Effector memory CD4-positive, alpha-beta T cell (primary cell): Measurements from ENCODE around the gene MCF2L.

Source experiments
- DNase-seq, 3 donors: peaks; one replicate each; pipeline ENCODE4 v3.0.0-alpha.2; 2020
- H3K27ac ChIP-seq: 2 replicates; pipeline ENCODE4 v1.7.0; 2013; ENCODE audit warnings: mild to moderate bottlenecking, low read length, moderate library complexity; ENCODE audit not compliant: insufficient read depth, poor library complexity, severe bottlenecking
- H3K27me3 ChIP-seq: replicated peaks from 2 replicates; pipeline ENCODE4 v1.7.0; 2013; ENCODE audit warnings: mild to moderate bottlenecking, low read length; ENCODE audit not compliant: insufficient read depth, control insufficient read depth, poor library complexity, severe bottlenecking
- H3K36me3 ChIP-seq: 2 replicates; pipeline ENCODE4 v1.7.0; 2013; ENCODE audit warnings: mild to moderate bottlenecking, low read length, moderate library complexity; ENCODE audit not compliant: control insufficient read depth, insufficient read depth
- H3K4me1 ChIP-seq: 2 replicates; pipeline ENCODE4 v1.7.0; 2013; ENCODE audit warnings: low read length, mild to moderate bottlenecking; ENCODE audit not compliant: control insufficient read depth, insufficient read depth, poor library complexity, severe bottlenecking
- H3K4me3 ChIP-seq: 2 replicates; pipeline ENCODE4 v1.7.0; 2013; ENCODE audit warnings: low read length, low read depth, mild to moderate bottlenecking; ENCODE audit not compliant: insufficient read depth, poor library complexity, severe bottlenecking
- H3K9me3 ChIP-seq: 2 replicates; pipeline ENCODE4 v1.7.0; 2013; ENCODE audit warnings: mild to moderate bottlenecking, low read length, moderate library complexity; ENCODE audit not compliant: control insufficient read depth

The MCF2L gene

DNA sequence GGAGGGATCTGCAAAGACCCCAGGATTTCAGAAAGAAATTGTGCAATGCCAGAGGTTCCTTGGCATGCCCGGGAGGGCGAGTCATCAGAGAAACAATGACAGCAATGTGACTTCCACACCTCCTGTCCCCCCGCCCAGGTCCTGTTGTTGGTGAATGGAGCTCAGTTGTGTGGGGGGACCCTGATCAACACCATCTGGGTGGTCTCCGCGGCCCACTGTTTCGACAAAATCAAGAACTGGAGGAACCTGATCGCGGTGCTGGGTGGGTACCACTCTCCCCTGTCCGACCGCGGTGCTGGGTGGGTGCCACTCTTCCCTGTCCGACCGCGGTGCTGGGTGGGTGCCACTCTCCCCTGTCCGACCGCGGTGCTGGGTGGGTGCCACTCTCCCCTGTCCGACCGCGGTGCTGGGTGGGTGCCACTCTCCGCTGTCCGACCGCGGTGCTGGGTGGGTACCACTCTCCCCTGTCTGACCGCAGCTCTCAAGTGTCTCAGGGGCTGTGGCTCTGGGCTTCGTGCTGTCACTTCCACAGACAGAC, 148.4 kb downstream of the MCF2L start:
- no peaks in the 10 kb centered on the region for H3K27me3 ChIP-seq
- no peaks in the 10 kb centered on the region for H3K9me3 ChIP-seq
- no peak for DNase-seq
- no peak overlapping the region for H3K27ac ChIP-seq
- H3K4me3 ChIP-seq = no peak overlapping the region
- no peaks in the 10 kb centered on the region for H3K36me3 ChIP-seq
- no peaks in the 10 kb centered on the region for H3K4me1 ChIP-seq

- Histone ChIP-seq H3K36me3 (no peaks in the 10 kb centered on the region), H3K4me1 (no peaks in the 10 kb centered on the region), H3K4me3 (no peak overlapping the region), H3K9me3 (no peaks in the 10 kb centered on the region), H3K27ac (no peak overlapping the region), H3K27me3 (no peaks in the 10 kb centered on the region)
- no peak for DNase-seq
These were observed 148.9 kb downstream of the MCF2L start for GRCh38 chr13:113117911-113118260.

- Histone ChIP-seq H3K4me3 (no peak overlapping the region), H3K27me3 (no peaks in the 10 kb centered on the region), H3K4me1 (no peaks in the 10 kb centered on the region), H3K36me3 (no peaks in the 10 kb centered on the region), H3K27ac (no peak overlapping the region), H3K9me3 (no peaks in the 10 kb centered on the region)
- DNase-seq = no peak
These were observed 149.4 kb downstream of the MCF2L start for GRCh38 chr13:113118261-113119021.

GRCh38 chr13:113119166-113119821, 150.3 kb downstream of the MCF2L start:
- Histone ChIP-seq H3K4me1 (no peaks in the 10 kb centered on the region), H3K36me3 (no peaks in the 10 kb centered on the region), H3K27me3 (no peaks in the 10 kb centered on the region), H3K9me3 (no peaks in the 10 kb centered on the region), H3K4me3 (no peak overlapping the region), H3K27ac (no peak overlapping the region)
- DNase-seq = no peak

DNA sequence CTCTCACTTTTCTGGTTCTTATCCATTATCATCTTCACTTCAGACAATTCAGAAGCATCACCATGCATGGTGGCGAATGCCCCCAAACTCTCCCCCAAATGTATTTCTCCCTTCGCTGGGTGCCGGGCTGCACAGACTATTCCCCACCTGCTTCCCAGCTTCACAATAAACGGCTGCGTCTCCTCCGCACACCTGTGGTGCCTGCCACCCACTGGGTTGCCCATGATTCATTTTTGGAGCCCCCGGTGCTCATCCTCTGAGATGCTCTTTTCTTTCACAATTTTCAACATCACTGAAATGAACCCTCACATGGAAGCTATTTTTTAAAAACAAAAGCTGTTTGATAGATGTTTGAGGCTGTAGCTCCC, 150.8 kb downstream of the MCF2L start:
- Histone ChIP-seq H3K27ac (no peak overlapping the region), H3K9me3 (no peaks in the 10 kb centered on the region), H3K27me3 (no peaks in the 10 kb centered on the region), H3K36me3 (no peaks in the 10 kb centered on the region), H3K4me3 (no peak overlapping the region), H3K4me1 (no peaks in the 10 kb centered on the region)
- DNase-seq = no peak

- Histone ChIP-seq H3K27me3 (no peaks in the 10 kb centered on the region), H3K4me3 (no peak overlapping the region), H3K36me3 (no peaks in the 10 kb centered on the region)
These were observed 151.5 kb downstream of the MCF2L start for GRCh38 chr13:113120300-113121182.

GRCh38 chr13:113121183-113121927, 152.3 kb downstream of the MCF2L start:
- H3K4me1 ChIP-seq = no peaks in the 10 kb centered on the region
- H3K27ac ChIP-seq = no peak overlapping the region
- no peaks in the 10 kb centered on the region for H3K36me3 ChIP-seq
- H3K9me3 ChIP-seq = no peaks in the 10 kb centered on the region
- no peak overlapping the region for H3K4me3 ChIP-seq
- no peaks in the 10 kb centered on the region for H3K27me3 ChIP-seq
- no peak for DNase-seq

More at GRCh38 chr13:113120300-113121182, 151.5 kb downstream of the MCF2L start:
- no peak for DNase-seq
- H3K27ac ChIP-seq = no peak overlapping the region
- no peaks in the 10 kb centered on the region for H3K9me3 ChIP-seq
- no peaks in the 10 kb centered on the region for H3K4me1 ChIP-seq

- H3K27me3 ChIP-seq = no peaks in the 10 kb centered on the region
- DNase-seq = no peak
- H3K27ac ChIP-seq = no peak overlapping the region
- H3K9me3 ChIP-seq = no peaks in the 10 kb centered on the region
- H3K4me1 ChIP-seq = no peaks in the 10 kb centered on the region
- no peaks in the 10 kb centered on the region for H3K36me3 ChIP-seq
- H3K4me3 ChIP-seq = no peak overlapping the region
These were observed 153.0 kb downstream of the MCF2L start for GRCh38 chr13:113121928-113122471.

DNA sequence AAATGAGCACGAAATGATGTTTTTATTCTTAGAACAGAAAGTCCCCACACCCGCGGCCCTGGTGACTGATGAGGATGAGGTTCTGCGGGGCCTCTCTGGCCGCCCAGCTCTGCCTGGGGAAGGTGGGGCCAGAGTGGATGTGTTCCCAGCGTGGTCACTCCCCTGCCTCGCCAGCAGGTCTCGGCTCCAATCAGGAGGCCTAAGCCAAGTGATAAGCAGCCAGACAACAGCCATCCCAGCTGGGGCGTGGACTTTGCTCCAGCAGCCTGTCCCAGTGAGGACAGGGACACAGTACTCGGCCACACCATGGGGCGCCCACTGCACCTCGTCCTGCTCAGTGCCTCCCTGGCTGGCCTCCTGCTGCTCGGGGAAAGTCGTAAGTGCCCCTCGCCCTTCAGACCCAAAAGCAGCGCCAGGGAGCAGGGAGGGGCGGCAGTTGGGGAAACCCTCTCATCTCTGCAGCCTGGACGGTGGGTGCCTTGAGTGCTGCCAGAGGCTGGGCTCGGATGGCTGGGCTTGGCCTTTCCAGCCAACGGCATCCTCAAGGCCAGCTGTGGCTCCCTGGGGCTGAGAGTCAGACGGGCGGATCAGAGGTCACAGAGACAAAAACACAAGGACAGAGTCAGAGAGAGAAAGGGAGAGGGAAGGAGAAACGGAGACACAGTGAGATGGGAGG, 153.7 kb downstream of the MCF2L start, which contains the start of gene F10:
F10 (plus strand) TSS at position 250 of the 676 bp plus-strand sequence; CDS start at position 307, 57 bp downstream.
- no peak for DNase-seq
- Histone ChIP-seq H3K27ac (no peak within 1 kb of the TSS), H3K4me1 (no peaks in the 10 kb centered on the region), H3K36me3 (no peaks in the 10 kb centered on the region), H3K9me3 (no peaks in the 10 kb centered on the region), H3K4me3 (no peak within 1 kb of the TSS), H3K27me3 (no peaks in the 10 kb centered on the region)
